ENCODE data around the gene CHD9.

The CHD9 gene

DNA sequence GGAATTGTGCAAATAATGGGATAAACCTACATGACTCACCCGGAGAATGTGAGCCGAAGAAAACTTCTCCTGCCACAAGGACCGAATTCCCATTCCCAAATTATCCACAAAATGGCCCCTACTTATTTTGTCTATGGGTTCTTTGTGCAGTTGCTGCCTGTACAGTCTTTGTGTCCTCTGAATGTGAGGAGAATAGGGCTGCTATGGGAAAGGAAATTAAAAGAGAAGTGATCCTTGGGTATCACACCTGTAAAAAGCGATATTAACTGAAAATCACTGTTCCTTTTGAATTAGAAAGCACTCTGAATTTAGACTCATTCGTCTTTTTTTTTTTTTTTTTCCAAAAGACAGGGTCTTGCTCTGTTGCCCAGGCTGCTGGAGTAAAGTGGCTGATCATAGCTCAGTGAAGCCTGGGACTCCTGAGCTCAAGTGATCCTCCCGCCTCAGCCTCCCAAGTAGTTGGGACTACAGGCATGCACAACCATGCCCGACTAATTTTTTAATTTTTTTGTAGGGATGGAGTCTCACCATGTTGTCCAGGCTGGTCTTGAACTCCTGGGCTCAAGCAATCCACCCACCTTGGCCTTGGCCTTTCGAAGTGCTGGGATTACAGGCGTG lies 45.4 kb downstream of the CHD9 start:
- no peak for DNase-seq (ENCODE audit: low read depth)
- TF ChIP-seq, protein P1, sequence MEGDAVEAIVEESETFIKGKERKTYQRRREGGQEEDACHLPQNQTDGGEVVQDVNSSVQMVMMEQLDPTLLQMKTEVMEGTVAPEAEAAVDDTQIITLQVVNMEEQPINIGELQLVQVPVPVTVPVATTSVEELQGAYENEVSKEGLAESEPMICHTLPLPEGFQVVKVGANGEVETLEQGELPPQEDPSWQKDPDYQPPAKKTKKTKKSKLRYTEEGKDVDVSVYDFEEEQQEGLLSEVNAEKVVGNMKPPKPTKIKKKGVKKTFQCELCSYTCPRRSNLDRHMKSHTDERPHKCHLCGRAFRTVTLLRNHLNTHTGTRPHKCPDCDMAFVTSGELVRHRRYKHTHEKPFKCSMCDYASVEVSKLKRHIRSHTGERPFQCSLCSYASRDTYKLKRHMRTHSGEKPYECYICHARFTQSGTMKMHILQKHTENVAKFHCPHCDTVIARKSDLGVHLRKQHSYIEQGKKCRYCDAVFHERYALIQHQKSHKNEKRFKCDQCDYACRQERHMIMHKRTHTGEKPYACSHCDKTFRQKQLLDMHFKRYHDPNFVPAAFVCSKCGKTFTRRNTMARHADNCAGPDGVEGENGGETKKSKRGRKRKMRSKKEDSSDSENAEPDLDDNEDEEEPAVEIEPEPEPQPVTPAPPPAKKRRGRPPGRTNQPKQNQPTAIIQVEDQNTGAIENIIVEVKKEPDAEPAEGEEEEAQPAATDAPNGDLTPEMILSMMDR (IDR thresholded peaks at IDR 0.05; ENCODE audit: low read depth, low read length, missing control alignments): no peak
- H3K4me3 ChIP-seq (ENCODE audit: low read depth, low read length): peak overlapping the region; percentile 34
- in situ Hi-C loops (cut with HindIII; ENCODE audit: low sequenced_read_pairs): no loop called here

- in situ Hi-C loops (cut with HindIII; ENCODE audit: low sequenced_read_pairs): no loop called here
- H3K4me3 ChIP-seq (ENCODE audit: low read depth, low read length): no peak overlapping the region
- DNase-seq (ENCODE audit: low read depth): no peak
- TF ChIP-seq, protein P1 (IDR thresholded peaks at IDR 0.05; ENCODE audit: low read depth, low read length, missing control alignments): no peak
Measured at GRCh38 chr16:53100889-53101288, 46.1 kb downstream of the CHD9 start.

DNA sequence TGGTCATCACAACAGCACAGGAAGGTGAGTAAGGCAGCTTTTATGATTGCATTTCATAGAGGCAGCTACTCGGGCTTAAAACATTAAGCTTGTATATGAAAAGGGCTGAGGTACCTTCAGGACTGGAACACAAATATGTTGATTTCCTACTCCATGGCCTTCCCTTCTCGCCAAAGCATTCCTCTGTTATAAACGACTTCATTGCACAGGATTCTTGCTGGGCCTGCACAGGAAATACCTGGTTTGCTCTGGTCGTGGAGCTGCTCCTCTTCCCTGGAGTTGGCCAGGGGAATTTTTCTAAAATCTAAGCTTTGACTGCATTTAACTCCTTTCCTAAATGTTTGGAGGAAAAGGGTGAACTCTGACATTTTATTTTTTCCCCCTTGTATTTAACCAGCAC lies 49.0 kb downstream of the CHD9 start:
- H3K4me3 ChIP-seq (ENCODE audit: low read depth, low read length): no peak overlapping the region
- TF ChIP-seq, protein P1 (IDR thresholded peaks at IDR 0.05; ENCODE audit: low read depth, low read length, missing control alignments): no peak
- in situ Hi-C loops (cut with HindIII; ENCODE audit: low sequenced_read_pairs): no loop called here
- no peak for DNase-seq (ENCODE audit: low read depth)

DNA sequence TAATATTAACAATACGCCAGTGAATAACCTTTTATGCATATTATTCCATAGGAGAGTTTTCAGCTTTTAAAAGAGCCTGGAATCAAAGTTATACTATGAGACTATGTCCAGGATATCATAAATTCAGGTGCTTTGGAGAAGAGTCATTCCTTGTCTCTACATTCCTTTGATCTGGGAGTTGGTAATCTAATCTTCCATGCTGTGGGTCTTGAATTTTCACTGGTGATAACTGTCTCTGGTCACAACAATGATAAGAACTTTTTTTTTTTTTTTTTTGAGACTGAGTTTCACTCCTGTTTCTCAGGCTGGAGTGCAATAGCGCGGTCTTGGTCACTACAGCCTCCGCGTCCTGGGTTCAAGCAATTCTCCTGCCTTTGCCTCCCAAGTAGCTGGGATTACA lies 50.8 kb downstream of the CHD9 start:
- TF ChIP-seq, protein P1 (IDR thresholded peaks at IDR 0.05; ENCODE audit: low read depth, low read length, missing control alignments): no peak
- in situ Hi-C loops (cut with HindIII; ENCODE audit: low sequenced_read_pairs): no loop called here
- H3K4me3 ChIP-seq (ENCODE audit: low read depth, low read length): no peak overlapping the region
- DNase-seq (ENCODE audit: low read depth): no peak

DNA sequence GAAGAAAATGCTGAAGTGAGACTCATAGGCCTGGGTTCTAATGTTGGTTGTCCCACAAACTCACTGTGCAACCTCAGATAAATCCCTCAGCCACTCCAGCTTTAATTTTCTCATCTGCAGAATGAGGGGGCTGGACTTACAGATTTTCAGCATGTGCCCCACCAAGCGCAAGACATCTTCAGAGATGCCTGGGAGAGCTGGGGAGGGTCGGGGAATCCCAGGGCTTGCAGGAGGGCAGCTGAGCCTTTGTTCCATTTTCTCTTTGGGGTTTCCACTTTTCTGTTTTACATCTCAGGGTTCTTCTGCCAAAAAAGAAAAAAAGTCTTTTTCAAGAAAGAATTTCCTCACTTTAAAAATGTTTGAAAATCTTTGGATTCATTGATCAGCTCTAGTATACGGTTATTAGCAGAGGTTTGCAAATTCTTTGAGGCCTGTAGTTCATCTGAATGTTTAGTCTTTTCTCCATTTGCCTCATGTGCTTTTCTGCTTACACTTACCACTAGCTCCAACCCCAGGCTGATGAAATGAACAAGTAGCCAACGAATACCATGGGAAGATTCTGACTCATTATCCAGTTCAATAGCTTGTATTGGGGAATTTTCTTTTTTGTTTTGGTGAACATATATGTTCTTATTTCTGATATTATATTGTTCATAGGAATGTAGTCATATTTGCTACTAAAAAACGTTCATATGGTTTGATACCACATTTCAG lies 56.4 kb downstream of the CHD9 start:
- TF ChIP-seq, protein P1 (IDR thresholded peaks at IDR 0.05; ENCODE audit: low read depth, low read length, missing control alignments): no peak
- in situ Hi-C loops (cut with HindIII; ENCODE audit: low sequenced_read_pairs): no loop called here
- no peak for DNase-seq (ENCODE audit: low read depth)
- no peak overlapping the region for H3K4me3 ChIP-seq (ENCODE audit: low read depth, low read length)

DNA sequence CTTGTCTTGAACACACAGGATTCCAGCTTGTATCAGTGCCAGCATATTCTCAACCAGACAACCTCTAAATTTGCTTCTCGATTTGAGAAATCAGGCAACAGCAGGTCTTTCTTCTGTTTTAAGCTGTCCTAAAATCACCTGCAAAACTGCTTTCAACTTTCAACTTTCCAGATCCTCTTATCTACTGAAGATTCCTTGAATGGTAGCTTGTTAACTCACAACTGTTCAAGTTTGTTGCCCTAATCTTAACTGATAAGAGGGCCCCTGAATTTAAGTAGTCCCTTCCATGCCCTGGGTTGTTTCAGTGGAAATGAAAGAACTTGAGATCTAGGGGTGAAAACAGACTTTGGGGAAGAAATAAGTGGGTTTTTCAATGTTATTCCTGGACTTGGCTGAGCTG lies 57.2 kb downstream of the CHD9 start:
- TF ChIP-seq, protein P1 (IDR thresholded peaks at IDR 0.05; ENCODE audit: low read depth, low read length, missing control alignments): no peak
- no peak overlapping the region for H3K4me3 ChIP-seq (ENCODE audit: low read depth, low read length)
- no peak for DNase-seq (ENCODE audit: low read depth)
- in situ Hi-C loops (cut with HindIII; ENCODE audit: low sequenced_read_pairs): no loop called here
